H9 (cell line): ENCODE data around the gene ADARB2. TPM values are rescaled to one million over a fixed set of nuclear protein-coding genes. Genes with fewer than 3 reads are reported as not detected.

Source experiments
- DNase-seq: peaks from one replicate; pipeline ENCODE4 v3.0.0-alpha.2; 2017
- H2AFZ ChIP-seq: one replicate; pipeline ENCODE4 v1.6.1; 2013; ENCODE audit warnings: mild to moderate bottlenecking, low read length, control low read depth, moderate library complexity
- H2AK5ac ChIP-seq: 2 replicates; pipeline ENCODE4 v1.6.1; 2013; ENCODE audit warnings: low read length, control low read depth, mixed read lengths; ENCODE audit not compliant: insufficient read length
- H2BK120ac ChIP-seq: one replicate; pipeline ENCODE4 v1.6.1; 2013; ENCODE audit warnings: low read depth, mild to moderate bottlenecking, low read length, control low read depth, inconsistent platforms; ENCODE audit not compliant: poor library complexity, severe bottlenecking
- H2BK12ac ChIP-seq: 2 replicates; pipeline ENCODE4 v1.6.1; 2013; ENCODE audit warnings: low read length, control low read depth, mixed read lengths, low read depth; ENCODE audit not compliant: insufficient read length
- H2BK15ac ChIP-seq: 2 replicates; pipeline ENCODE4 v1.6.1; 2013; ENCODE audit warnings: low read depth, low read length, control low read depth
- H2BK20ac ChIP-seq: one replicate; pipeline ENCODE4 v1.6.1; 2013; ENCODE audit warnings: low read depth, mild to moderate bottlenecking, low read length, control low read depth, inconsistent platforms; ENCODE audit not compliant: poor library complexity, severe bottlenecking
- H2BK5ac ChIP-seq: 2 replicates; pipeline ENCODE4 v1.6.1; 2013; ENCODE audit warnings: low read length, control low read depth, mixed read lengths; ENCODE audit not compliant: insufficient read length
- H3K14ac ChIP-seq: 2 replicates; pipeline ENCODE4 v1.6.1; 2013; ENCODE audit warnings: low read length, control low read depth; ENCODE audit not compliant: insufficient read depth
- H3K18ac ChIP-seq: 2 replicates; pipeline ENCODE4 v1.6.1; 2013; ENCODE audit warnings: low read depth, mild to moderate bottlenecking, mixed read lengths, low read length, control low read depth; ENCODE audit not compliant: insufficient read length
- H3K23ac ChIP-seq: 2 replicates; pipeline ENCODE4 v1.6.1; 2013; ENCODE audit warnings: low read length, control low read depth, mixed read lengths, low read depth; ENCODE audit not compliant: insufficient read length
- H3K23me2 ChIP-seq: 2 replicates; pipeline ENCODE4 v1.6.1; 2013; ENCODE audit warnings: low read depth, mild to moderate bottlenecking, mixed read lengths, low read length, control low read depth; ENCODE audit not compliant: insufficient read length, poor library complexity, severe bottlenecking
- H3K27ac ChIP-seq: 2 replicates; pipeline ENCODE4 v1.5.1; 2013; ENCODE audit warnings: low read length, control low read depth, mixed read lengths, low read depth; ENCODE audit not compliant: insufficient read length
- H3K27me3 ChIP-seq: 2 replicates; pipeline ENCODE4 v1.6.1; 2013; ENCODE audit warnings: low read length, control low read depth, inconsistent platforms; ENCODE audit not compliant: insufficient read depth
- H3K4ac ChIP-seq: 2 replicates; pipeline ENCODE4 v1.6.1; 2013; ENCODE audit warnings: low read depth, mild to moderate bottlenecking, control low read depth, inconsistent platforms, low read length, moderate library complexity
- H3K4me1 ChIP-seq: 2 replicates; pipeline ENCODE4 v1.6.1; 2013; ENCODE audit warnings: low read length, control low read depth, inconsistent platforms; ENCODE audit not compliant: insufficient read depth
- H3K4me2 ChIP-seq: 2 replicates; pipeline ENCODE4 v1.6.1; 2013; ENCODE audit warnings: low read length, control low read depth, mixed read lengths; ENCODE audit not compliant: insufficient read length, insufficient read depth
- H3K56ac ChIP-seq: 2 replicates; pipeline ENCODE4 v1.6.1; 2013; ENCODE audit warnings: low read depth, mild to moderate bottlenecking, mixed read lengths, low read length, control low read depth; ENCODE audit not compliant: insufficient read length
- H3K79me1 ChIP-seq: 2 replicates; pipeline ENCODE4 v1.6.1; 2013; ENCODE audit warnings: low read depth, mild to moderate bottlenecking, moderate library complexity, low read length, control low read depth, inconsistent platforms; ENCODE audit not compliant: insufficient read depth, poor library complexity, severe bottlenecking
- H3K79me2 ChIP-seq: 2 replicates; pipeline ENCODE4 v1.6.1; 2013; ENCODE audit warnings: low read length, control low read depth, inconsistent platforms; ENCODE audit not compliant: insufficient read depth
- H3K9ac ChIP-seq: 2 replicates; pipeline ENCODE4 v1.6.1; 2013; ENCODE audit warnings: low read length, control low read depth, mixed read lengths; ENCODE audit not compliant: insufficient read length; ENCODE audit errors: extremely low read depth
- H3K9me3 ChIP-seq: one replicate; pipeline ENCODE4 v1.6.1; 2013; ENCODE audit warnings: low read depth, low read length, inconsistent platforms; ENCODE audit not compliant: control insufficient read depth
- H3T11ph ChIP-seq: one replicate; pipeline ENCODE4 v1.6.1; 2013; ENCODE audit warnings: mild to moderate bottlenecking, low read length, control low read depth, inconsistent platforms
- H4K20me1 ChIP-seq: one replicate; pipeline ENCODE4 v1.6.1; 2013; ENCODE audit not compliant: control insufficient read depth, insufficient read length, insufficient read depth
- H4K5ac ChIP-seq: 2 replicates; pipeline ENCODE4 v1.6.1; 2013; ENCODE audit warnings: low read depth, mild to moderate bottlenecking, mixed read lengths, low read length, control low read depth; ENCODE audit not compliant: insufficient read length
- H4K8ac ChIP-seq: replicated peaks from 2 replicates; pipeline ENCODE4 v1.6.1; 2013; ENCODE audit warnings: low read length, control low read depth, mixed read lengths, low read depth; ENCODE audit not compliant: insufficient read length
- H4K91ac ChIP-seq: 2 replicates; pipeline ENCODE4 v1.6.1; 2013; ENCODE audit warnings: low read depth, mild to moderate bottlenecking, moderate library complexity, mixed read lengths, low read length, control low read depth; ENCODE audit not compliant: insufficient read length
- H3K27ac Mint-ChIP-seq, 3 experiments: 2 replicates in 2 of 3; 3 replicates in 1 of 3; pipeline ENCODE4 v1.8.0; 2020 to 2021; ENCODE audit warnings: mixed read lengths in 3 of 3, mild to moderate bottlenecking in 1 of 3, moderate library complexity in 1 of 3
- H3K27me3 Mint-ChIP-seq: 2 replicates; pipeline ENCODE4 v1.8.0; 2021; ENCODE audit warnings: low read depth, mild to moderate bottlenecking, moderate library complexity, mixed read lengths
- H3K36me3 Mint-ChIP-seq, 3 experiments: 2 replicates in 2 of 3; 3 replicates in 1 of 3; pipeline ENCODE4 v1.8.0; 2020 to 2021; ENCODE audit warnings: low read depth in 3 of 3, mixed read lengths in 3 of 3; ENCODE audit not compliant: insufficient read depth in 1 of 3
- H3K4me1 Mint-ChIP-seq, 2 experiments: 2 replicates each; pipeline ENCODE4 v1.8.0; 2020; ENCODE audit warnings: mixed read lengths in 2 of 2
- H3K4me3 Mint-ChIP-seq, 2 experiments: 2 replicates in 1 of 2; 3 replicates in 1 of 2; pipeline ENCODE4 v1.8.0; 2020 to 2021; ENCODE audit warnings: mild to moderate bottlenecking in 2 of 2, mixed read lengths in 2 of 2, moderate library complexity in 1 of 2
- H3K9me3 Mint-ChIP-seq, 2 experiments: 2 replicates in 1 of 2; 3 replicates in 1 of 2; pipeline ENCODE4 v1.8.0; 2020; ENCODE audit warnings: mild to moderate bottlenecking in 2 of 2, mixed read lengths in 2 of 2, moderate library complexity in 1 of 2
- WGBS: extraction: QIAGEN DNeasy Blood & Tissue Kit; methylation state at CpG from one replicate; pipeline ENCODE4 v1.1.7; 2013; ENCODE audit warnings: missing lambda C conversion rate, low lambda C conversion rate, mixed read lengths; ENCODE audit not compliant: insufficient read length; ENCODE audit errors: extremely low coverage; 5-methylcytosine and 5-hydroxymethylcytosine counted together
- total RNA-seq: library from RNA; stranded (reverse); gene quantifications from 2 replicates; pipeline ENCODE4 v1.2.1, GENCODE V29; 2021
- TF ChIP-seq, protein P1 (sequence below): fragments of 200-600 bp; sonication (generic); conservative IDR thresholded peaks from 3 replicates; pipeline ENCODE4 v1.8.0; 2021; ENCODE audit warnings: antibody characterized with exemption, mild to moderate bottlenecking

The ADARB2 gene
- total RNA-seq, 1 experiment from 2014 or later: 0.87 TPM

- Histone ChIP-seq H4K20me1 (no peaks in the 10 kb centered on the region), H2BK20ac (no peak overlapping the region), H3K9ac (no peak overlapping the region), H2BK12ac (no peak overlapping the region), H2BK15ac (no peak overlapping the region), H2BK120ac (no peak overlapping the region), H3K23me2 (no peaks in the 10 kb centered on the region), H3K23ac (no peak overlapping the region), H3K56ac (no peak overlapping the region), H3K9me3 (no peaks in the 10 kb centered on the region), H3K79me1 (no peaks in the 10 kb centered on the region), H3K27me3 (no peaks in the 10 kb centered on the region), H2AK5ac (no peak overlapping the region), H3K18ac (no peak overlapping the region), H4K5ac (no peak overlapping the region), H3K4ac (no peak overlapping the region), H3K4me2 (no peak overlapping the region), H3K14ac (no peak overlapping the region), H2BK5ac (no peak overlapping the region), H4K8ac (no peak overlapping the region), H3K79me2 (no peaks in the 10 kb centered on the region), H2AFZ (no peak overlapping the region), H4K91ac (no peak overlapping the region), H3K4me1 (no peaks in the 10 kb centered on the region), H3T11ph (no peak overlapping the region), H3K27ac (no peak overlapping the region)
- Mint-ChIP-seq H3K9me3 (no peaks in the 10 kb centered on the region; a peak in 1 of 5 replicates), H3K4me3 (no peak overlapping the region), H3K4me1 (no peaks in the 10 kb centered on the region), H3K36me3 (no peaks in the 10 kb centered on the region; a peak in 1 of 7 replicates), H3K27me3 (no peaks in the 10 kb centered on the region; the same call in 1 of the 2 replicates), H3K27ac (no peak overlapping the region; a peak in 1 of 7 replicates)
- TF ChIP-seq, protein P1, sequence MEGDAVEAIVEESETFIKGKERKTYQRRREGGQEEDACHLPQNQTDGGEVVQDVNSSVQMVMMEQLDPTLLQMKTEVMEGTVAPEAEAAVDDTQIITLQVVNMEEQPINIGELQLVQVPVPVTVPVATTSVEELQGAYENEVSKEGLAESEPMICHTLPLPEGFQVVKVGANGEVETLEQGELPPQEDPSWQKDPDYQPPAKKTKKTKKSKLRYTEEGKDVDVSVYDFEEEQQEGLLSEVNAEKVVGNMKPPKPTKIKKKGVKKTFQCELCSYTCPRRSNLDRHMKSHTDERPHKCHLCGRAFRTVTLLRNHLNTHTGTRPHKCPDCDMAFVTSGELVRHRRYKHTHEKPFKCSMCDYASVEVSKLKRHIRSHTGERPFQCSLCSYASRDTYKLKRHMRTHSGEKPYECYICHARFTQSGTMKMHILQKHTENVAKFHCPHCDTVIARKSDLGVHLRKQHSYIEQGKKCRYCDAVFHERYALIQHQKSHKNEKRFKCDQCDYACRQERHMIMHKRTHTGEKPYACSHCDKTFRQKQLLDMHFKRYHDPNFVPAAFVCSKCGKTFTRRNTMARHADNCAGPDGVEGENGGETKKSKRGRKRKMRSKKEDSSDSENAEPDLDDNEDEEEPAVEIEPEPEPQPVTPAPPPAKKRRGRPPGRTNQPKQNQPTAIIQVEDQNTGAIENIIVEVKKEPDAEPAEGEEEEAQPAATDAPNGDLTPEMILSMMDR: no peak
- WGBS: no CpG with 5 or more reads among the region's 19 CpGs
- DNase-seq: peak; percentile 23
These were observed 530.7 kb downstream of the ADARB2 start for GRCh38 chr10:1206601-1207000.
